HG02610 (cell line): ENCODE measurements around the gene PSMC5.

Experiments used
- ATAC-seq: cut with Tn5 transposase; IDR thresholded peaks from one replicate; pipeline ENCODE4 v1.9.1; 2021; ENCODE audit warnings: mild to moderate bottlenecking, moderate library complexity; ENCODE audit not compliant: unreplicated experiment

PSMC5 gene

GRCh38 chr17:63820963-63821561 is 6.2 kb upstream of the PSMC5 start:
- ATAC-seq = no peak

- no peak for ATAC-seq
Measured at GRCh38 chr17:63821804-63822203, 5.4 kb upstream of the PSMC5 start.

GRCh38 chr17:63822537-63822936 is 4.7 kb upstream of the PSMC5 start:
- ATAC-seq = no peak

- no peak for ATAC-seq
Measured at GRCh38 chr17:63823659-63824331, 3.4 kb upstream of the PSMC5 start.

- no peak for ATAC-seq
Measured at GRCh38 chr17:63824362-63824761, 2.9 kb upstream of the PSMC5 start.

- peak; percentile 2 for ATAC-seq
Measured at GRCh38 chr17:63826468-63827001, 696 bp upstream of the PSMC5 start.

GRCh38 chr17:63827801-63828221 is 580 bp downstream of the PSMC5 start:
- no peak for ATAC-seq

- ATAC-seq = no peak
Measured at GRCh38 chr17:63828936-63829335, 1.7 kb downstream of the PSMC5 start.

- no peak for ATAC-seq
Measured at GRCh38 chr17:63830278-63830677, 3.0 kb downstream of the PSMC5 start.

GRCh38 chr17:63830904-63831491 is 3.8 kb downstream of the PSMC5 start:
- ATAC-seq = no peak

GRCh38 chr17:63831505-63831904 is 4.3 kb downstream of the PSMC5 start:
- no peak for ATAC-seq

- no peak for ATAC-seq
Measured at GRCh38 chr17:63832014-63832413, 4.8 kb downstream of the PSMC5 start.

- no peak for ATAC-seq
Measured at GRCh38 chr17:63832455-63832854, 5.2 kb downstream of the PSMC5 start.

- no peak for ATAC-seq
Measured at GRCh38 chr17:63833026-63833740, 6.0 kb downstream of the PSMC5 start.

- ATAC-seq = no peak
Measured at GRCh38 chr17:63833741-63834373, 6.6 kb downstream of the PSMC5 start.

GRCh38 chr17:63834431-63835166 is 7.4 kb downstream of the PSMC5 start:
- ATAC-seq = peak; percentile 59

- no peak for ATAC-seq
Measured at GRCh38 chr17:63835167-63835720, 8.0 kb downstream of the PSMC5 start.

- ATAC-seq = no peak
Measured at GRCh38 chr17:63836811-63837210, 9.6 kb downstream of the PSMC5 start.

GRCh38 chr17:63837480-63837879 is 10.2 kb downstream of the PSMC5 start:
- no peak for ATAC-seq
